GM13976 (cell line): ENCODE measurements around the gene JAKMIP1.

Experiments used
- DNase-seq: peaks from one replicate; pipeline ENCODE4 v3.0.0; 2012; ENCODE audit warnings: low spot score
- in situ Hi-C: fragments of 300-500 bp; cut with MboI; formaldehyde crosslinking; loops from one replicate; pipeline ENCODE4 v1.12.0; 2022; ENCODE audit warnings: low sequenced_read_pairs, mixed read lengths, inconsistent platforms; ENCODE audit not compliant: unreplicated experiment
- TF ChIP-seq, protein P1 (sequence below): IDR thresholded peaks from 2 replicates; pipeline ENCODE4 v1.5.1; 2012; ENCODE audit warnings: borderline replicate concordance, mild to moderate bottlenecking; ENCODE audit not compliant: insufficient read depth; ENCODE audit errors: extremely low read depth, missing control alignments, control extremely low read depth

JAKMIP1 gene

DNA sequence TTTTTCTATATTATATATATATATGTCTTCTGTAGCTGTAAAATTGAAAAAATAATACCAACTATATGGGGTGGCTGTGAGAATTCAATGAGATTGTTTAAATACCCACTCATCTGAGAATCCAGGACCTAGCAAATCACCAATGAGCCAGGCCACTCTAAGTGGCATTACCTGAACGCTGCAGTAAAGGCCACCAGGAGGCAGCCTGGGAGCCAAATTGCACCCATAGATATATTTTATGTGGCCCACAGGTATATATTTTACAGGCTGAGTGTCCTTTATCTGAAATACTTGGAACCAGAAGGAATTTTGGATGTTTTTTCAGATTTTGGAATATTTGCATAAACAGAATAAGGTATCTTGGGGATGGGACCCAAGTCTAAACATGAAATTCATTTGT lies 124.0 kb downstream of the JAKMIP1 start:
- DNase-seq, result no peak
- in situ Hi-C loops, result no loop called here
- TF ChIP-seq, protein P1, sequence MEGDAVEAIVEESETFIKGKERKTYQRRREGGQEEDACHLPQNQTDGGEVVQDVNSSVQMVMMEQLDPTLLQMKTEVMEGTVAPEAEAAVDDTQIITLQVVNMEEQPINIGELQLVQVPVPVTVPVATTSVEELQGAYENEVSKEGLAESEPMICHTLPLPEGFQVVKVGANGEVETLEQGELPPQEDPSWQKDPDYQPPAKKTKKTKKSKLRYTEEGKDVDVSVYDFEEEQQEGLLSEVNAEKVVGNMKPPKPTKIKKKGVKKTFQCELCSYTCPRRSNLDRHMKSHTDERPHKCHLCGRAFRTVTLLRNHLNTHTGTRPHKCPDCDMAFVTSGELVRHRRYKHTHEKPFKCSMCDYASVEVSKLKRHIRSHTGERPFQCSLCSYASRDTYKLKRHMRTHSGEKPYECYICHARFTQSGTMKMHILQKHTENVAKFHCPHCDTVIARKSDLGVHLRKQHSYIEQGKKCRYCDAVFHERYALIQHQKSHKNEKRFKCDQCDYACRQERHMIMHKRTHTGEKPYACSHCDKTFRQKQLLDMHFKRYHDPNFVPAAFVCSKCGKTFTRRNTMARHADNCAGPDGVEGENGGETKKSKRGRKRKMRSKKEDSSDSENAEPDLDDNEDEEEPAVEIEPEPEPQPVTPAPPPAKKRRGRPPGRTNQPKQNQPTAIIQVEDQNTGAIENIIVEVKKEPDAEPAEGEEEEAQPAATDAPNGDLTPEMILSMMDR, result peak; percentile 18

DNA sequence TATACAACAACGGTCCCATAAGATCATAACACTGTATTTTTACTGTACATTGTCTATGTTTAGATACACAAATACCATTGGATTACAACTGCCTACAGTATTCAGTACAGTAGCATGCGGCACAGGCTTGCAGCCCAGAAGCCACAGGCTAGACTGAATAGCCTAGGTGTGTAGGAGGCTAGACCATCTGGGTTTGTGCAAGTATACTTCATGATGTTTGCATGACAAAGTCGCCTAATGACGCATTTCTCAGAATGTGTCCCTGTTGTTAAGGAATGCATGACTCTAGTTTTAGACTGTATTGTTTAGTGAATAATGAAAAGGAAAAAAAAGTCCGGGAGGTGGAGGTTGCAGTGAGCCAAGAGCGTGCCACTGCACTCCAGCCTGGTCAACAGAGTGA lies 125.6 kb downstream of the JAKMIP1 start:
- TF ChIP-seq, protein P1, result no peak
- no peak for DNase-seq
- in situ Hi-C loops, result no loop called here

DNA sequence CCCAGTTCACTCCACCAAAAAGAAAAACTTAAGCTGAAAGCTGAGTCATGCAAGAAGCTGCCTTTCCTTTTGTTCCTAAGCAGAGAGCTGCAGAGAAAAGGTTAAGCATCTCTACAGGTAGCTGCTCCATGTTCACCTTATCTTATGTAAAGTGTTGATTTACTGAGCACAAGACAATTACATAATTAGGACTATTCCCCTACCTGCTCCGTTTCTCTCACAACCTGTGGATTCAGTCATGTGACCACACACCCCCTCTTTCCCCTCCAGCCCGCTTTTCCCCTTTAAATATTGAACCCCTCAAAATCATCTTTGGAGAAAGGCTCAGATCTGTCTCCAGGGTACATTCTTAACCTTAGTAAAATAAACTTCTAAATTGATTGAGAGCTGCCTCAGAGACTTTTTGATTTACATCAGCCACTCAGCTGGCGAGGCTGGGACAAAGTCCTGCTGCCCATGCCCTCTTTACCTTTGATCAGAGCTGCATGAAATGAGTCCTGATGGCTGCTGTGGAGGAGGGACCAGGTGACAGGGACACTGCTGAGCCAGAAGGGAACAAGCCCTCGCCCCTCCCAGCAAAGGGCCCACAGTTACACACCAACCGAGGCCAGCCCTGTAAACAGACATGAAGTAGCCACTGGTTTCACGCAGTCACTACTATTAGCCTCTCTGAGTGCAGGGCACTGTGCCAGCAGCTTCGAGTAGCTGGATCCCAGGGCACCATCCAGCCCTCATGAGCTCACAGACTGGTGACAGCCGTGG lies 128.2 kb downstream of the JAKMIP1 start:
- in situ Hi-C loops, result no loop called here
- no peak for DNase-seq
- TF ChIP-seq, protein P1, result no peak

DNA sequence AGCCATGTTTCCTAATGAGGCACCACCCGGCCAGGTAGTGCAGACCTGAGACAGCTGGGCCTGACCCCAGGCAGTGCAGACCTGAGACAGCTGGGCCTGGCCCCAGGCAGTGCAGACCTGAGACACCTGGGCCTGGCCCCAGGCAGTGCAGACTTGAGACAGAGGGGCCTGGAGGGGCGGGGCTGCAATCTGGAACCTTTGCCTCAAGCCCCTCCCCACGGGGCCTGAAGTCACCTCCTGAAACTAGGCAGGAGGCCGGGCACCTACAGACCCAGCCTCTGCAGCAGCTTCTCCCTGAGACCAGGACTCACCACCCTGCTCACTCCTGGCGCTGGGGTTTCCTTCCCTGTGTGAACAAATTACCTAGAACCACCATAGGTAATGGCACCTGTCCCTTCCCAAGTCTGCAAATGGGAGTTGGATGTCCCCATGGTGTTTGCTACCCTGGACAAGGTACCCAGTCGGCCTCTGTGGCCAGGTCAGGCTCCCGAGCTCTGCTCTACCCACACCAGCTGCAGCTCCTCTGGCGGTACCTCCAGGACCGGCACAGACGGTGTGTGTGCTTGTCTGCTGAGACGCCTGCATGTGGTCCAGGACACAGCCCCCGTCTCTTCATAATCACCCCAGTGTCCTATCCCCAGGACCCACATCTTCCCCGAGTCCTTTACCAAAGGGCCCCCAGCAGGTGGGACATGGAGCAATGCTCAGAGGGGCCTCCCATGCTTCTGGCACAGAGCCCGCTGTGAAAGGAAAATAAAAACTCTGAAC lies 129.0 kb downstream of the JAKMIP1 start:
- TF ChIP-seq, protein P1, result no peak
- in situ Hi-C loops, result no loop called here
- no peak for DNase-seq

DNA sequence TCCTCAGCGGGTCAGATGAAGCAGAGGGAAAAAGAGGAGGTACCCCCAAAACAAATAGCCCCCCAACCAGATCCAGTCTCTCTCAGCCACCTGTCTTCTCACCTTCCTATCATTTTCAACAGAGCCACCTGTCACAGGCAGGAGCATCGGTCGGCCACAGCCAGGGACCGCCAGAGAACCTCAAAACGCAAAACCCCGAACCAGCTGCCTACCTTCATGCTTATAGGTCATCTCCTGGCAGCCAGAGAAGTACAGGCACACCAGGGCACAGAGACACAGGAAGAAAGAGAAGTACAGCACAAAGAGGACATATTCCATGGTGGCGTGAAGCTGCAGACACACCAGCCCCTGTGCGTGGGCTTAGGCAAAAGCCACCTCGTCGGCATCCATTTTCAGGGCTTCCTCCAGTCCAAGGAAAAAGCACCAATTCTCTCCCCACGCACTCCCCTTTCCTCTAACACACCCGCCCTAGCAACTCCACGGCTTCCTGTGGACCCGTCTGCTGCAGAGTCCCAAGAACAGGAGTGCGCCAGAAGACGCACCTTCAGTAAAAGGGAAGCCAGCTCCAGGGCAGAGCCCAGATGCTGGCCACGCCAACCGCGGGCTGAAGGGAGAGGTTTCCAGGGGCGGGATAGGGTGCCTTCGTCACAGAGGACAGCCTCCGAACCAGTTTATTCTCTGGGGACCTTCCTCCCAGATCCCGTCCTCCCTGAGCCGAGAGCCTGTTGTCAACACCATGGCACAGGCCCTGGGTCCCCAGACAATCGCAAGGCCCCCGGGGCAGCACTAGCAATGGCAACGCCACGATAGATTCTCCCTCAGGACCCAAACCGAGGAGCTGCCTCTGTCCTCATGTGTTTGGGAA lies 130.3 kb downstream of the JAKMIP1 start:
- TF ChIP-seq, protein P1, result no peak
- in situ Hi-C loops, result no loop called here
- no peak for DNase-seq

DNA sequence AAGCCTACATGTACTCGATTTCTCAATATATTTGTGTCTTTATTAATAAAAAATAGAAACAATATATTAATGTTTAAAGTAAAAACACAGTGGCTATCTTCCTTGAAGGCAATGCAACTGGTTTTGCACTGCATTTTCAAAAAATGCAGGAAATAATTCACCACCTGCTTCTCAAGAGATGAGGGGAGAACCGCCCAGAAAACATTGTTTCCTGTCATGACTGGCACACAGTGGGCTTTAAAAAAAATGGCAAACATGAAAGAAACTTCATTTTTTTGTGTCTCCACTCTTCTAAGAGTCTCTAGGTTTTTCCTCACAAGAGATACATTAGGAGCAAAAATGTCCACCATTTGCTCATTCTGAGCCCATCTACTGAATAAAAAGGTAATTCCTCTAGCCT lies 131.4 kb downstream of the JAKMIP1 start:
- in situ Hi-C loops, result no loop called here
- no peak for DNase-seq
- TF ChIP-seq, protein P1, result no peak
